GM12892 (cell line): Measurements from ENCODE around the gene GRK3.

ENCODE experiments used
- POLR2A ChIP-seq: IDR thresholded peaks from 2 replicates; pipeline ENCODE4 v1.6.1; 2011; ENCODE audit warnings: low read depth, low read length, control low read depth
- POLR2AphosphoS5 ChIP-seq: IDR thresholded peaks from 2 replicates; pipeline ENCODE4 v1.6.1; 2011; ENCODE audit warnings: low read depth, low read length, control low read depth

DNA sequence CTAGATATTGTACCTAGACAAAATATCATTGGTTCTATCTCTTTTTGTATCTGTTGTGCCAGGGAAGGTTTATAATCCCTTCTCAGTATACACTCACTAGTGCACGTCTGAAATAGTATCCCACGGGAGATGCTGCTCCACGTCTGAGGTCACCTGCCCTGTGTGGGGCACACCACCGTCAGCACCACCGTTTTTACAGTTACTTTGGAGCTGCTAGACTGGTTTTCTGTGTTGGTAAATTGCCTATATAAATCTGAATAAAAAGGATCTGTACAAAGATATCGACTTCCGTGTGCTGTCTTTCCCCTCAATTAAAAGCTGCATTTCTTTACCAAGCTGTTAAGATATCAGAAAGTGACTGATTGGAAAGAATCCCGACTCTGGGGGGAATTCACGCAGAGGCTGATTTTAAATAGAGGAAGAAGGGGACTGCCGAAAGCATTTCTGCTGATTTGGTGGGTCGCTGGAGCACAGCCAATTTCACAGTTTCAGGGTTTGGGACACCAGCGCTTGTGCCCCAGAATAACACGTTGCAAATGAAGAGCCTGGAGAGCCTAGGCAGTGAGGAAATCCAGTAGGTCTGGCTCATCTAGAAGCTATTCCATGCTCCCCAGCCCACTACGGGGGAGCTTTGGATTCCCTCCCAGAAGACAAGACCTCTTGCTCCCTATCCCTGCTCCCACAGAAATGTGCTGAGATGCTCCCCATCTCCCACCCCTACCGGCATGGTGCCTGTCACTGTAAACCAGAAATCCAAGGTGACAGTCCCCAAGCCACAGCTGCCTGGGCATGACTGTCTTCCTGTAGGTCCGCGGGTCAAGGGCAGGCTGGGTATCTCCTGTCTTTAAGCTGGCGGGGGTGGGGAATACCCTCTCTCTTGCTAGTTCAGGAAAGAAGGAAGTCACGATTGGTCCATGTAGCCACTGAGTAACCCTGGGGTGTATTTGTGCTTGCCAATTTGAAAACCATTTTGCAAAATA is 164.8 kb downstream of the GRK3 start:
- no peak for TF ChIP-seq POLR2A
- peak; percentile 35; the same call in 1 of the 2 replicates for TF ChIP-seq POLR2AphosphoS5
